ENCODE results near the gene SAMD9L. TPM values are rescaled to one million over a fixed set of nuclear protein-coding genes. Genes with fewer than 3 reads are reported as not detected.

The SAMD9L gene
- total RNA-seq, 4 donors from 2014 or later: 2.8 to 10.4 (median 6.7) TPM

GRCh38 chr7:93179173-93179572 lies 31.0 kb upstream of the SAMD9L start:
- Histone ChIP-seq H3K9me3 (no peaks in the 10 kb centered on the region), H3K27ac (no peak overlapping the region), H3K4me1 (no peaks in the 10 kb centered on the region), H3K4me3 (no peak overlapping the region), H3K36me3 (no peaks in the 10 kb centered on the region), H3K27me3 (peaks cover 0 to 2% (median 0%) of the 10 kb centered on the region in 4 donors)
- no peak for DNase-seq
- no peak for TF ChIP-seq POLR2A (IDR thresholded peaks at IDR 0.05)
- TF ChIP-seq, protein P1, sequence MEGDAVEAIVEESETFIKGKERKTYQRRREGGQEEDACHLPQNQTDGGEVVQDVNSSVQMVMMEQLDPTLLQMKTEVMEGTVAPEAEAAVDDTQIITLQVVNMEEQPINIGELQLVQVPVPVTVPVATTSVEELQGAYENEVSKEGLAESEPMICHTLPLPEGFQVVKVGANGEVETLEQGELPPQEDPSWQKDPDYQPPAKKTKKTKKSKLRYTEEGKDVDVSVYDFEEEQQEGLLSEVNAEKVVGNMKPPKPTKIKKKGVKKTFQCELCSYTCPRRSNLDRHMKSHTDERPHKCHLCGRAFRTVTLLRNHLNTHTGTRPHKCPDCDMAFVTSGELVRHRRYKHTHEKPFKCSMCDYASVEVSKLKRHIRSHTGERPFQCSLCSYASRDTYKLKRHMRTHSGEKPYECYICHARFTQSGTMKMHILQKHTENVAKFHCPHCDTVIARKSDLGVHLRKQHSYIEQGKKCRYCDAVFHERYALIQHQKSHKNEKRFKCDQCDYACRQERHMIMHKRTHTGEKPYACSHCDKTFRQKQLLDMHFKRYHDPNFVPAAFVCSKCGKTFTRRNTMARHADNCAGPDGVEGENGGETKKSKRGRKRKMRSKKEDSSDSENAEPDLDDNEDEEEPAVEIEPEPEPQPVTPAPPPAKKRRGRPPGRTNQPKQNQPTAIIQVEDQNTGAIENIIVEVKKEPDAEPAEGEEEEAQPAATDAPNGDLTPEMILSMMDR (IDR thresholded peaks at IDR 0.05): no peak
- intact Hi-C loops (cut with DNase I): no loop called here

DNA sequence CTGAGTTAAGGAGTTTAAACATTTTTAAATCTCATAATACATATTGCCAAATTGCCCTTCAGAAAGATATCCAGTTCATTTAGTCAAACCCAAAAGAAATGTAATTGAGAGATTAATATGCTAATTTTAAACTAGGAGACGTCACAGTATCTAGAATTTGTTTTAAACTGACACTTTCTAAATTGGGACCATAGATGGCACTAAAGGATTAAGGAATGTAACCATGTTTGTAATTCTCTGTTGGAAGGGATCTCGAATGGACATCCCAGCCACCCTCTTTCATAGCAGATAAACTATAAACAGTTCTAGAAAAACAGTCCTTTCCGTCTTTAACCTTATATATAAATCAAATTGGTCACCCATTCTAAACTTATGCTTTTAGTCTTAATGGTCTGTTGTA lies 30.0 kb upstream of the SAMD9L start:
- WGBS, 2 donors: 26 to 29% methylated on average over 3 of the region's 3 CpGs
- Histone ChIP-seq H3K27ac (no peak overlapping the region), H3K9me3 (no peaks in the 10 kb centered on the region), H3K27me3 (no peaks in the 10 kb centered on the region), H3K4me3 (no peak overlapping the region), H3K36me3 (no peaks in the 10 kb centered on the region), H3K4me1 (no peaks in the 10 kb centered on the region)
- no peak for DNase-seq
- TF ChIP-seq, protein P1 (IDR thresholded peaks at IDR 0.05): no peak
- TF ChIP-seq POLR2A (IDR thresholded peaks at IDR 0.05): no peak
- intact Hi-C loops (cut with DNase I): no loop called here

GRCh38 chr7:93176992-93177580 lies 28.9 kb upstream of the SAMD9L start:
- DNase-seq: no peak
- no peaks in the 10 kb centered on the region for H3K36me3 ChIP-seq
- intact Hi-C loops (cut with DNase I): no loop called here
- peaks cover 0 to 6% (median 3%) of the 10 kb centered on the region in 3 donors for H3K9me3 ChIP-seq
- 52% methylated on average over 2 of the region's 2 CpGs for WGBS, 2 donors
- no peak overlapping the region for H3K4me3 ChIP-seq
- no peak overlapping the region for H3K27ac ChIP-seq
- no peaks in the 10 kb centered on the region for H3K27me3 ChIP-seq
- TF ChIP-seq, protein P1 (IDR thresholded peaks at IDR 0.05): no peak
- TF ChIP-seq POLR2A (IDR thresholded peaks at IDR 0.05): no peak
- H3K4me1 ChIP-seq: no peaks in the 10 kb centered on the region

- Histone ChIP-seq H3K9me3 (peaks cover 0 to 20% (median 13%) of the 10 kb centered on the region in 3 donors), H3K4me3 (no peak overlapping the region), H3K27ac (no peak overlapping the region), H3K27me3 (no peaks in the 10 kb centered on the region), H3K4me1 (no peaks in the 10 kb centered on the region), H3K36me3 (no peaks in the 10 kb centered on the region)
- TF ChIP-seq, protein P1 (IDR thresholded peaks at IDR 0.05): no peak
- TF ChIP-seq POLR2A (IDR thresholded peaks at IDR 0.05): no peak
- WGBS, 2 donors: 88 to 100% methylated on average over 2 of the region's 2 CpGs
- no peak for DNase-seq
- intact Hi-C loops (cut with DNase I): no loop called here
These were observed 27.0 kb upstream of the SAMD9L start for GRCh38 chr7:93175219-93175618.

DNA sequence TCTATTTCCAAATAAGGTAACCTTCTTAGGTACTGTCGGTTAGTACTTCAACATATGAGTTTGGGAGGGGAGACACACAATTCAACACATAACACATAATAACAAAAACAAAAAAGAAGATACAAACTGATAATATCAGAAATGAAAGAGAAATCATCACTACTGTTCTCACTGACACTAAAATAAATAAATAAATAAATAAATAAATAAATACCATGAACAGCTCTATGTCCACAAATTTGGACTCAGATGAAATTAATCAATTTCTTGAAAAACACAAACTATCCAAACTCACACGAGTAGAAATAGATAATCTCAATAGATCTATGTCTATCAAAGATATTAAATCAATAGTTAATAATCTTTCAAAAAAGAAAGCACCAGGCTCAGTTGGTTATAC lies 24.5 kb upstream of the SAMD9L start:
- no peak for DNase-seq
- intact Hi-C loops (cut with DNase I): no loop called here
- 57 to 58% methylated on average over 2 of the region's 2 CpGs for WGBS, 2 donors

More for the DNA sequence above, 24.5 kb upstream of the SAMD9L start:
- H3K27me3 ChIP-seq: no peaks in the 10 kb centered on the region
- no peak overlapping the region for H3K27ac ChIP-seq
- no peak overlapping the region for H3K4me3 ChIP-seq
- H3K9me3 ChIP-seq: peaks cover 0 to 28% (median 13%) of the 10 kb centered on the region in 3 donors
- no peaks in the 10 kb centered on the region for H3K4me1 ChIP-seq
- no peak for TF ChIP-seq POLR2A (IDR thresholded peaks at IDR 0.05)
- TF ChIP-seq, protein P1 (IDR thresholded peaks at IDR 0.05): no peak
- no peaks in the 10 kb centered on the region for H3K36me3 ChIP-seq

All from esophagus squamous epithelium (tissue), 5 donors.